Measurements from ENCODE around the gene KDM4B. TPM values are rescaled to one million over a fixed set of nuclear protein-coding genes. Genes with fewer than 3 reads are reported as not detected.

Gene KDM4B
- total RNA-seq, 2 experiments from 2014 or later, result 46.3 to 46.6 TPM

GRCh38 chr19:5091018-5091683 is 122.2 kb downstream of the KDM4B start:
- intact Hi-C loops (cut with micrococcal nuclease), result no loop called here
- POLR2A ChIA-PET, result no interaction called here
- Mint-ChIP-seq H3K4me1 (ENCODE audit: low read depth) (no peaks in the 10 kb centered on the region), H3K9me3 (no peaks in the 10 kb centered on the region), H3K27me3 (no peaks in the 10 kb centered on the region), H3K36me3 (ENCODE audit: low read depth) (peaks cover 8% of the 10 kb centered on the region), H3K4me3 (no peak overlapping the region), H3K27ac (no peak overlapping the region)
- ATAC-seq (no peak), DNase-seq (no peak)
- CTCF ChIA-PET, result no interaction called here
- TF ChIP-seq CTCF (IDR thresholded peaks at IDR 0.05), result no peak

GRCh38 chr19:5091684-5092480 is 123.0 kb downstream of the KDM4B start:
- H3K9me3 Mint-ChIP-seq, result peaks cover 2% of the 10 kb centered on the region
- intact Hi-C loops (cut with micrococcal nuclease), result no loop called here
- POLR2A ChIA-PET, result no interaction called here

GRCh38 chr19:5092481-5092843 is 123.5 kb downstream of the KDM4B start:
- no peak for ATAC-seq
- intact Hi-C loops (cut with micrococcal nuclease), result no loop called here

More at GRCh38 chr19:5091684-5092480, 123.0 kb downstream of the KDM4B start:
- DNase-seq (no peak), ATAC-seq (no peak)
- no peak for TF ChIP-seq CTCF (IDR thresholded peaks at IDR 0.05)
- CTCF ChIA-PET, result no interaction called here
- H3K4me3 Mint-ChIP-seq, result no peak overlapping the region
- H3K36me3 Mint-ChIP-seq (ENCODE audit: low read depth), result peaks cover 11% of the 10 kb centered on the region
- H3K27ac Mint-ChIP-seq, result no peak overlapping the region
- H3K27me3 Mint-ChIP-seq, result no peaks in the 10 kb centered on the region
- no peaks in the 10 kb centered on the region for H3K4me1 Mint-ChIP-seq (ENCODE audit: low read depth)

GRCh38 chr19:5093297-5093928 is 124.5 kb downstream of the KDM4B start:
- Mint-ChIP-seq H3K4me3 (no peak overlapping the region), H3K4me1 (ENCODE audit: low read depth) (no peaks in the 10 kb centered on the region), H3K9me3 (peaks cover 4% of the 10 kb centered on the region), H3K36me3 (ENCODE audit: low read depth) (peaks cover 24% of the 10 kb centered on the region), H3K27me3 (no peaks in the 10 kb centered on the region), H3K27ac (no peak overlapping the region)
- ATAC-seq (no peak), DNase-seq (no peak)
- TF ChIP-seq CTCF (IDR thresholded peaks at IDR 0.05), result no peak
- CTCF ChIA-PET, result no interaction called here
- POLR2A ChIA-PET, result no interaction called here
- intact Hi-C loops (cut with micrococcal nuclease), result no loop called here

More at GRCh38 chr19:5092481-5092843, 123.5 kb downstream of the KDM4B start:
- Mint-ChIP-seq H3K4me1 (ENCODE audit: low read depth) (no peaks in the 10 kb centered on the region), H3K27me3 (no peaks in the 10 kb centered on the region), H3K27ac (no peak overlapping the region), H3K36me3 (ENCODE audit: low read depth) (peaks cover 16% of the 10 kb centered on the region), H3K4me3 (no peak overlapping the region), H3K9me3 (peaks cover 2% of the 10 kb centered on the region)
- ChIA-PET CTCF (no interaction called here), POLR2A (no interaction called here)
- TF ChIP-seq CTCF (IDR thresholded peaks at IDR 0.05), result no peak
- DNase-seq, result no peak
